Measurements from ENCODE around the gene CSF3. TPM values are rescaled to one million over a fixed set of nuclear protein-coding genes. Genes with fewer than 3 reads are reported as not detected.

The CSF3 gene
- total and polyA plus RNA-seq, 2 of the 13 experiments (the other 11 are each of a cell fraction or from before 2014, with no cell fraction given) = 0.09 TPM; not detected in 1

DNA sequence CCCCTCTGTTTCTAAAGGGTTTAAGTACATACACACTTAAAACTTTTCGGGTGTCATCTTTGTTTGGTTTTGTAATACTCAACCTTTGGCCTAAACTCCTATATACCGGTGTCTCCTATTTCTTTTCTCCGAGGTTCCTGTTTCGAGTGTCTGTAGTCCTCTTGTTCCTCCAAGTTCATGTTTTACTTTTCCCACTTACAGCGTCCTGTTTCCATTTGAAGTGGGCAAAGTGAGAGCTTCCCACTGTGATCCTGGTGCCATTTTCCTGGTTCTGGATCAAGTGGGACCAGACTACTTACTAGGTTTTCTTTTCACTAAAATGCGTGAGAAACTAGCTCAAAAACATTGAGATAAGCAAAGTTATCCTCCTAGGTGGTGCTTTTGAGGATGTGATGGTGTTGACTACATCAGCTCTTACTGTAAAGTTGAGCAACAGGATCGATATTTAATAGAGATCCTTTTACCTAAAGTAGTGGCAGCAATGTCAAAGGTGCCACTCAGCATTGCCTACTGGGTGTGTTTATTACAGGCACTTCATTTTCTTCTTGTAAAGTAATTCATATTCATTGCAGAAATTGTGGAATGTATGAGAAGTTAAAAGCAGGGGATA is 33.4 kb upstream of the CSF3 start (continued):
- TF ChIP-seq ZNF280B (CRISPR knock-in tag; IDR thresholded peaks at IDR 0.05; ENCODE audit: borderline replicate concordance) (no peak), ZNF10 (CRISPR knock-in tag; IDR thresholded peaks at IDR 0.05; ENCODE audit: borderline replicate concordance, low read depth) (no peak), KLF12 (CRISPR knock-in tag; IDR thresholded peaks at IDR 0.05; ENCODE audit: borderline replicate concordance) (0 out of 2 replicates have a peak, but pooled peaks have one; percentile 27), HOXA3 (CRISPR knock-in tag; IDR thresholded peaks at IDR 0.05) (no peak), HNF4A (CRISPR knock-in tag; IDR thresholded peaks at IDR 0.05) (0 out of 2 replicates have a peak, but pooled peaks have one; percentile 7), CEBPG (CRISPR knock-in tag; IDR thresholded peaks at IDR 0.05) (peak; percentile 44), MED1 (CRISPR knock-in tag; IDR thresholded peaks at IDR 0.05) (peak; percentile 22; the same call in 1 of the 2 replicates), USF2 (IDR thresholded peaks at IDR 0.05; ENCODE audit: low read depth, low read length) (no peak), USF2 (CRISPR knock-in tag; IDR thresholded peaks at IDR 0.05; ENCODE audit: borderline replicate concordance) (no peak)
- TF ChIP-seq, protein P1, sequence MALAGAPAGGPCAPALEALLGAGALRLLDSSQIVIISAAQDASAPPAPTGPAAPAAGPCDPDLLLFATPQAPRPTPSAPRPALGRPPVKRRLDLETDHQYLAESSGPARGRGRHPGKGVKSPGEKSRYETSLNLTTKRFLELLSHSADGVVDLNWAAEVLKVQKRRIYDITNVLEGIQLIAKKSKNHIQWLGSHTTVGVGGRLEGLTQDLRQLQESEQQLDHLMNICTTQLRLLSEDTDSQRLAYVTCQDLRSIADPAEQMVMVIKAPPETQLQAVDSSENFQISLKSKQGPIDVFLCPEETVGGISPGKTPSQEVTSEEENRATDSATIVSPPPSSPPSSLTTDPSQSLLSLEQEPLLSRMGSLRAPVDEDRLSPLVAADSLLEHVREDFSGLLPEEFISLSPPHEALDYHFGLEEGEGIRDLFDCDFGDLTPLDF (CRISPR knock-in tag; IDR thresholded peaks at IDR 0.05) = 0 out of 2 replicates have a peak, but pooled peaks have one; percentile 14
- TF ChIP-seq, protein P2, sequence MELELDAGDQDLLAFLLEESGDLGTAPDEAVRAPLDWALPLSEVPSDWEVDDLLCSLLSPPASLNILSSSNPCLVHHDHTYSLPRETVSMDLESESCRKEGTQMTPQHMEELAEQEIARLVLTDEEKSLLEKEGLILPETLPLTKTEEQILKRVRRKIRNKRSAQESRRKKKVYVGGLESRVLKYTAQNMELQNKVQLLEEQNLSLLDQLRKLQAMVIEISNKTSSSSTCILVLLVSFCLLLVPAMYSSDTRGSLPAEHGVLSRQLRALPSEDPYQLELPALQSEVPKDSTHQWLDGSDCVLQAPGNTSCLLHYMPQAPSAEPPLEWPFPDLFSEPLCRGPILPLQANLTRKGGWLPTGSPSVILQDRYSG (CRISPR knock-in tag; IDR thresholded peaks at IDR 0.05) = 0 out of 2 replicates have a peak, but pooled peaks have one; percentile 51

All from HepG2 (cell line).